GM13977 (cell line): ENCODE results near the gene TMEM18.

ENCODE experiments used
- DNase-seq: peaks from one replicate; pipeline ENCODE4 v3.0.0; 2012; ENCODE audit warnings: low spot score
- in situ Hi-C: fragments of 300-500 bp; cut with MboI; formaldehyde crosslinking; loops from one replicate; pipeline ENCODE4 v1.12.0; 2022; ENCODE audit warnings: low sequenced_read_pairs, low pct_unique_long_range_greater_than_20kb, mixed read lengths, inconsistent platforms; ENCODE audit not compliant: unreplicated experiment
- TF ChIP-seq, protein P1 (sequence below): IDR thresholded peaks from 2 replicates; pipeline ENCODE4 v1.5.1; 2012; ENCODE audit warnings: mild to moderate bottlenecking, control low read depth; ENCODE audit not compliant: insufficient read depth; ENCODE audit errors: extremely low read depth, missing control alignments

Gene TMEM18

DNA sequence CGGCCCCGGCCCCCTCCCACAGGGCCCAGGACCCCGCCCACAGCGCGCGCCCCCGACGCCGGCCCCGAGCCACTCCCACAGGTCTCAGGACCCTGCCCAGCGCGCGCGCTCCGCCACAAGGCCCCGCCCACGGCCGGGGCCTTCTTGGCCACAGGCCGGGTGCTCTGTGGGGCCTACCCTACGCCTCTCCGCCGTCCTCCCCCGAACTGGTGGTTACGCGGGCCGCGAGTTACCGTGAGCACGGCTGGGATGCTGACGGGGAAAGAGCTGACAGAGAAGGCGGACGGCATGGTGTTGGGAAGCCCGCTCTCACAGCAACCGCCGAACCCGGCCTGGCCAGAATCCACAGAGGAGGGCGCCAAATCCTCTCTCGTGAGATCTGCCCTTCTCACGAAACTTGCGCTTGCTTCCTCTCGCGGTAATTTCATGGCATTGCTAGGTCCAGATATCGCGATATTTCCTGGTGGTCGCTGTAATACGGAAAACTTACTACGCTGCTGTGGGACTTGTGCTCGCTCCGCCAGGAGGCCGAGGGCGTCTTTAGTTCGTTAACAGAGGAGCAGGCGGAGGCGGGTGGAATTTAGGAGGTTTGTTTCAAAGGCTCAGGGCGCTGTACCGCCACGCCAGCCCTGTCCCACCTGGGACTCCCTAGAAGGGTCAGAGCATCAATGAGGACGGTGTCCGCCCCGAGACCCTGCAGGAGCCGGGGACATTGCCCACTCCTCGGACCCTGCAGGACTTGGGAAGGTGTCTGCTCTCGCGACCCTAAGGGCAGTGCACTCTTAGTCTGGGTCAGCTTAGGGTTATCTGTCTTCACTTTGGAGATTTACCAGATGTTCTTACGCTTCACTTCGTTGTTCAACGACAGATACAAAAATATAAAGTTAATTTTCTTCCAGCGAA lies at the start of gene TMEM18:
Gene TMEM18 (minus strand): TSS at position 351 of the 903 bp plus-strand sequence. CDS start 61 bp downstream, at position 290.
- TF ChIP-seq, protein P1, sequence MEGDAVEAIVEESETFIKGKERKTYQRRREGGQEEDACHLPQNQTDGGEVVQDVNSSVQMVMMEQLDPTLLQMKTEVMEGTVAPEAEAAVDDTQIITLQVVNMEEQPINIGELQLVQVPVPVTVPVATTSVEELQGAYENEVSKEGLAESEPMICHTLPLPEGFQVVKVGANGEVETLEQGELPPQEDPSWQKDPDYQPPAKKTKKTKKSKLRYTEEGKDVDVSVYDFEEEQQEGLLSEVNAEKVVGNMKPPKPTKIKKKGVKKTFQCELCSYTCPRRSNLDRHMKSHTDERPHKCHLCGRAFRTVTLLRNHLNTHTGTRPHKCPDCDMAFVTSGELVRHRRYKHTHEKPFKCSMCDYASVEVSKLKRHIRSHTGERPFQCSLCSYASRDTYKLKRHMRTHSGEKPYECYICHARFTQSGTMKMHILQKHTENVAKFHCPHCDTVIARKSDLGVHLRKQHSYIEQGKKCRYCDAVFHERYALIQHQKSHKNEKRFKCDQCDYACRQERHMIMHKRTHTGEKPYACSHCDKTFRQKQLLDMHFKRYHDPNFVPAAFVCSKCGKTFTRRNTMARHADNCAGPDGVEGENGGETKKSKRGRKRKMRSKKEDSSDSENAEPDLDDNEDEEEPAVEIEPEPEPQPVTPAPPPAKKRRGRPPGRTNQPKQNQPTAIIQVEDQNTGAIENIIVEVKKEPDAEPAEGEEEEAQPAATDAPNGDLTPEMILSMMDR = peak; percentile 41
- in situ Hi-C loops = no loop called here
- peak; percentile 98 for DNase-seq

GRCh38 chr2:726169-726568 lies 49.0 kb upstream of the TMEM18 start:
- peak; percentile 58 for DNase-seq
- TF ChIP-seq, protein P1 = no peak

GRCh38 chr2:725468-725867 lies 48.3 kb upstream of the TMEM18 start:
- in situ Hi-C loops = no loop called here
- TF ChIP-seq, protein P1 = no peak
- no peak for DNase-seq

More at GRCh38 chr2:726169-726568, 49.0 kb upstream of the TMEM18 start:
- in situ Hi-C loops = no loop called here

GRCh38 chr2:723761-724160 lies 46.6 kb upstream of the TMEM18 start:
- DNase-seq = no peak
- in situ Hi-C loops = loop anchor here (25.0 kb wide), 1 partner anchor 814 kb away; no protein-coding TSS in a partner anchor
- TF ChIP-seq, protein P1 = no peak

DNA sequence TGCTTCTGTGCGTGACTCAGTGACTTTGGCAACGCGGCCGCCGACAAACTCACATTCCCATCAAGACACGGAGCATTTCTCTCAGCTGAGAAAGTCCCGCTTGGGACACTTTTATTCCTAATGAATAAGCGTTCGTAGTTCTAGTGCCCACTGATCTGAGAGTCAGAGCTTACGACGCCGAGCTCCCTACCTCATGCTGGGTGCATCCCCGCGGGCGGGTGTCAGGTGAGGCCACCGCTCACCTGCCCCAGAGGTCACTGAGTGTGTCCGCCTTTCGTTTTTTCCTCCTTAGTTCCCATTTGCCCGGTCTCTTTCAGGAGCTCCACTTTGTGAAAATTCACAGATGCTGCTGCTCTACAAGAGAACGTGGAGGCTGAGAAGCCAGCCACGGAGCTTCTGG lies 43.6 kb upstream of the TMEM18 start:
- in situ Hi-C loops = loop anchor here (25.0 kb wide), 1 partner anchor 816 kb away; no protein-coding TSS in a partner anchor
- DNase-seq = no peak
- TF ChIP-seq, protein P1 = no peak

DNA sequence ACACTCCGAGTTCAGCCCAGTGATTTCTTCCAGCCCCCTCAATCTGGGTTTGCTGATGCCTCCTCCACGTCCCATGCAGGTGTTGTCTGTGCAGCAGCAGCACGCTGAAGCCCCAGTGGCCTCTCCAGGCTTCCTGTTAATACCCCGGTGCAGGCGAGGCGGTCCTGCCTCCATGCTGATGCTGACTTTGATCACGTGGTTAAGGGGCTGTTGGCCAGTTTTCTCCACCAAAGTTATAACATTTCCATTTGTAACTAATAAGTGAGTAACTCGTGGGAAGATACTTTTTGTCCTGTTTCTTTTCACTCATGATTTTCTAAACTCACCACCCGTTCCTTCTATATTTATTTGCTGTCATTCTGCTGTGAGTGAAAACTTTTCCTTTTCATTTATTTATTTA lies 42.5 kb upstream of the TMEM18 start:
- DNase-seq = no peak
- TF ChIP-seq, protein P1 = no peak
- in situ Hi-C loops = loop anchor here (25.0 kb wide), 1 partner anchor 818 kb away; no protein-coding TSS in a partner anchor
